GM12878 (cell line): ENCODE results near the gene LRRC75B. TPM values are rescaled to one million over a fixed set of nuclear protein-coding genes. Genes with fewer than 3 reads are reported as not detected.

ENCODE experiments used
- EZH2 ChIP-seq: IDR thresholded peaks from 2 replicates; pipeline ENCODE4 v1.6.1; 2012; ENCODE audit warnings: low read depth, mild to moderate bottlenecking, control low read depth, inconsistent platforms, low read length, borderline replicate concordance; ENCODE audit not compliant: control insufficient read depth
- HCFC1 ChIP-seq: fragments of 150-350 bp; IDR thresholded peaks from 2 replicates; pipeline ENCODE4 v1.6.1; 2014; ENCODE audit warnings: low read length
- IKZF1 ChIP-seq: fragments of 450-650 bp; conservative IDR thresholded peaks from 2 replicates; pipeline ENCODE4 v1.6.1; 2017; ENCODE audit warnings: antibody characterized with exemption, mild to moderate bottlenecking
- MYB ChIP-seq: fragments of 150-350 bp; IDR thresholded peaks from 2 replicates; pipeline ENCODE4 v1.6.1; 2014; ENCODE audit warnings: mild to moderate bottlenecking, low read depth, low read length, borderline replicate concordance
- RB1 ChIP-seq: fragments of 450-650 bp; formaldehyde crosslinking; IDR thresholded peaks from 2 replicates; pipeline ENCODE4 v1.6.1; 2017; ENCODE audit warnings: mild to moderate bottlenecking, borderline replicate concordance
- RCOR1 ChIP-seq: conservative IDR thresholded peaks from 2 replicates; pipeline ENCODE4 v1.6.1; 2012; ENCODE audit warnings: low read depth, low read length, improper control_type of control experiment
- TARDBP ChIP-seq: IDR thresholded peaks from 2 replicates; pipeline ENCODE4 v1.6.1; 2016; ENCODE audit warnings: borderline replicate concordance
- ZNF217 ChIP-seq: fragments of 450-650 bp; IDR thresholded peaks from 2 replicates; pipeline ENCODE4 v1.6.1; 2017; ENCODE audit warnings: antibody characterized with exemption, mild to moderate bottlenecking
- polyA plus RNA-seq, 11 experiments: library from polyadenylated mRNA; depleted of rRNA in 4 of 11; unstranded in 6 of 11; stranded (reverse) in 5 of 11; fragments of >200 nt; fragmentation: Nextera tagmentation in 4 of 11; fragmentation: Illumina TruSeq in 1 of 11; extraction: Ambion mirVana in 4 of 11; extraction: Trizol in 1 of 11; gene quantifications; 1 replicate in 1 of 11; 2 replicates in 10 of 11; pipeline versions ENCODE4 v1.2.1 to v1.2.3, GENCODE V29; 2011 to 2016; ENCODE audit warnings: inconsistent platforms in 2 of 11, missing spikeins in 2 of 11, low read depth in 1 of 11
- total RNA-seq, 4 experiments: library from RNA; depleted of rRNA in 3 of 4; stranded (reverse); fragments of >200 nt in 3 of 4; fragmentation: Illumina TruSeq in 1 of 4; extraction: Trizol in 1 of 4; gene quantifications; 2 replicates each; pipeline versions ENCODE4 v1.2.1 to v1.2.3, GENCODE V29; 2013 to 2021
- TF ChIP-seq, protein P1 (sequence below): IDR thresholded peaks from 2 replicates; pipeline ENCODE4 v1.6.1; 2012; ENCODE audit warnings: improper control_type of control experiment, low read depth, low read length; ENCODE audit not compliant: insufficient replicate concordance

Gene LRRC75B
- total and polyA plus RNA-seq, 10 of the 15 experiments (the other 5 are each of a cell fraction or from before 2014, with no cell fraction given) = 0.09 to 0.98 (median 0.11) TPM; not detected in 3

DNA sequence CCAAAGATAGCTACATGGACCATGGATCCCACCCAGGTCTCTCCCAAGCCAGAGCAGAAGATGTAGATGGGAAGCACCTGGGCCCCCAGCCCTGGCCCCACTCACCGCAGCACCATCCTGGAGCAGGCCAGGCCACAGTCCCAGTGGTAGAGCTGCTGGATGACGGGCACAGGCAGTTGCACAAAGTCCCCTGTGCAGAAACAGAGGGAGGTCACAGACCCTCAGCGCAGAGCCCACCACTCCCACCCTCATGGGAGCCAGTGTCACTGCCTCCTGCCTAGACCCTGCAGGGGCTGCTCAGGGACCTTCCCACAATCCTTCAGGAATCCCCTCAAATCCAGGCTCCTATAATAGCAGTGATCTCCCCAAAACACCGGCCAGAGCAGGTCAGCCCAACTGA, 44.1 kb downstream of the LRRC75B start (continued):
- TF ChIP-seq HCFC1 (no peak), RCOR1 (no peak), ZNF217 (no peak), RB1 (no peak), IKZF1 (no peak), MYB (no peak), TARDBP (no peak), EZH2 (no peak)
- TF ChIP-seq, protein P1, sequence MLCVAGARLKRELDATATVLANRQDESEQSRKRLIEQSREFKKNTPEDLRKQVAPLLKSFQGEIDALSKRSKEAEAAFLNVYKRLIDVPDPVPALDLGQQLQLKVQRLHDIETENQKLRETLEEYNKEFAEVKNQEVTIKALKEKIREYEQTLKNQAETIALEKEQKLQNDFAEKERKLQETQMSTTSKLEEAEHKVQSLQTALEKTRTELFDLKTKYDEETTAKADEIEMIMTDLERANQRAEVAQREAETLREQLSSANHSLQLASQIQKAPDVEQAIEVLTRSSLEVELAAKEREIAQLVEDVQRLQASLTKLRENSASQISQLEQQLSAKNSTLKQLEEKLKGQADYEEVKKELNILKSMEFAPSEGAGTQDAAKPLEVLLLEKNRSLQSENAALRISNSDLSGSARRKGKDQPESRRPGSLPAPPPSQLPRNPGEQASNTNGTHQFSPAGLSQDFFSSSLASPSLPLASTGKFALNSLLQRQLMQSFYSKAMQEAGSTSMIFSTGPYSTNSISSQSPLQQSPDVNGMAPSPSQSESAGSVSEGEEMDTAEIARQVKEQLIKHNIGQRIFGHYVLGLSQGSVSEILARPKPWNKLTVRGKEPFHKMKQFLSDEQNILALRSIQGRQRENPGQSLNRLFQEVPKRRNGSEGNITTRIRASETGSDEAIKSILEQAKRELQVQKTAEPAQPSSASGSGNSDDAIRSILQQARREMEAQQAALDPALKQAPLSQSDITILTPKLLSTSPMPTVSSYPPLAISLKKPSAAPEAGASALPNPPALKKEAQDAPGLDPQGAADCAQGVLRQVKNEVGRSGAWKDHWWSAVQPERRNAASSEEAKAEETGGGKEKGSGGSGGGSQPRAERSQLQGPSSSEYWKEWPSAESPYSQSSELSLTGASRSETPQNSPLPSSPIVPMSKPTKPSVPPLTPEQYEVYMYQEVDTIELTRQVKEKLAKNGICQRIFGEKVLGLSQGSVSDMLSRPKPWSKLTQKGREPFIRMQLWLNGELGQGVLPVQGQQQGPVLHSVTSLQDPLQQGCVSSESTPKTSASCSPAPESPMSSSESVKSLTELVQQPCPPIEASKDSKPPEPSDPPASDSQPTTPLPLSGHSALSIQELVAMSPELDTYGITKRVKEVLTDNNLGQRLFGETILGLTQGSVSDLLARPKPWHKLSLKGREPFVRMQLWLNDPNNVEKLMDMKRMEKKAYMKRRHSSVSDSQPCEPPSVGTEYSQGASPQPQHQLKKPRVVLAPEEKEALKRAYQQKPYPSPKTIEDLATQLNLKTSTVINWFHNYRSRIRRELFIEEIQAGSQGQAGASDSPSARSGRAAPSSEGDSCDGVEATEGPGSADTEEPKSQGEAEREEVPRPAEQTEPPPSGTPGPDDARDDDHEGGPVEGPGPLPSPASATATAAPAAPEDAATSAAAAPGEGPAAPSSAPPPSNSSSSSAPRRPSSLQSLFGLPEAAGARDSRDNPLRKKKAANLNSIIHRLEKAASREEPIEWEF = no peak
